ENCODE results near the gene BTBD9.

BTBD9 gene

DNA sequence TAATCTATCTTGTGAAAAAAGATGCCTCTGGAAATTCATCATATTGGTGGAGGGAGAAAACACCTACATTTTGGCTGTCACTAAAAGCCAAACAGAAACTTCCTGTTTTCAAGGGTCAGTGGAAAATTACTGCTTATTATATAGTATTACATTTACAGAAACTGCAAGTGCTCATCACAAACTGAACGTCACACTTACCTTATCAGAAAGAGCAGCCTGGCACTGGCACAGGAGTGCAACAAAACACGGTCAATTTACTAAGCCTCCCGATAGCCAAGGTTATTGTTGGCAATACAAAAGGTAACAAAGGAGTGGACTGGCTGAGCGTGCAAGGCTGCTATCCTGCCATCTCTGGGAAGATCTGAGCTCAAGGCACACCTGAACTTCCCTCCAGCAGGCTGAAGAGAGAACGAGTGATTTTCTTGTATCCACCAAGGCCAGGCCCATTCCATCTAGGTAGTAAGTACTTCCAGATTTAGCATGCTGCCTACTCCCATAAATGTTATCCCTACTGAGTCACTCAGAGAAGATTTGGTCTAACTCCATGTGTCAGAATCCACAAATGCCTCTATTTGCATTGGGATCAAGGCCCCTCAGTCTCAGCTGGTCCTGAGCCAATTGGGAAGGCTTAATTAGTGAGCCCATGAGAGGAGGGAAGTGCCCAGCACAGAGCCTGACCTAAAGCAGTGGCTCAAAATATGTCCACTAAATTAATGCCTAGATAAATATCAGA lies 399.8 kb downstream of the BTBD9 start:
- DNase-seq (ENCODE audit: low spot score) = peak; percentile 66

- no peak for DNase-seq (ENCODE audit: low spot score)
Observed at GRCh38 chr6:38236631-38237030, 403.1 kb downstream of the BTBD9 start.

GRCh38 chr6:38234934-38235682 lies 404.6 kb downstream of the BTBD9 start:
- DNase-seq (ENCODE audit: low spot score) = no peak

DNA sequence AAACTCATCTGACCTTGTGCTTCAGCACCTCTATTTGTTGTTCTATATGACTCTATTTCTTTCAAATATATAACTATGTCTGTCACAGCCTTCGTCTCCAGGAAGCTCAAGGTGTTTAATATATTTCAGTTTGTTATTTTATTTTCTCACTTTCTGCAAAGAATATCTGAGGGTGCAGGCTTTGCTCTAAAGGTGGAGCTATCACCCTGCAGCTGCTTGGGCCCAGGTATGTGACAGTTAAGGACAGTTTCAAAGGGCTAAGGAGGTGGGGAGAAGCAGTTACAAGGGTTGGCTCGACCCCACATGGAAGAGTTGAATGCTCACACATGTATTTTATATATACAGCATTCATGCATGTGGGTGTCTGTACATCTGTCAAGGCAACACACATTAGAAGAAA lies 405.6 kb downstream of the BTBD9 start:
- DNase-seq (ENCODE audit: low spot score) = no peak

DNA sequence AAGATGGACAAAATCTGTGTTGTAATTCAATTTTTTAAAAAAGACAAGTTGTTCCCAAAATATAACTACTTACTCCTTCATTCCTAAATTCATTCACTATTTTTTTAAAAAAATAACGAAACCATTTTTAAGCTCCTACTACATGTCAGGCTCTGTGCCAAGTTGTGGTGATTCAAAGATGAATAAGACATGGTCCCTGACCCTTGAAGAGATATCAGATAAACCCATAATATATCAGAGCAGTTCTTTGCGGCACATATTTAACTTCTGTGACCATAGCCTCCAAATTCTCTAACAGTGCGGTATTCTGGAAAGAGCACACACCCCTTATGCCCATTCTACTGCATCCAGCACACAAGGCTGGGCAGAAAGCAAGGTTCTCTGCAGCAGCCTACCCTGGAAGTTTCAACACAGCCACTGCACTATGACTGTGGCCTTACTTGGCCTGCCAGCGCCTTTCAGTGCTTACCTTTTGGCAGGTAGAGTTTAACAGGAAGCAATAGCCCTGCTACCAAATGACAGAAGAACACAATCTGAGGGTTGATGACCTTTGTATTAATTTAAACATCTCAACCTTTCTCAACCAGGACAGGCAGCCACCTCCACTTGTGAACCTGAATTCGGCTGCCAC lies 406.5 kb downstream of the BTBD9 start:
- DNase-seq (ENCODE audit: low spot score) = no peak

DNA sequence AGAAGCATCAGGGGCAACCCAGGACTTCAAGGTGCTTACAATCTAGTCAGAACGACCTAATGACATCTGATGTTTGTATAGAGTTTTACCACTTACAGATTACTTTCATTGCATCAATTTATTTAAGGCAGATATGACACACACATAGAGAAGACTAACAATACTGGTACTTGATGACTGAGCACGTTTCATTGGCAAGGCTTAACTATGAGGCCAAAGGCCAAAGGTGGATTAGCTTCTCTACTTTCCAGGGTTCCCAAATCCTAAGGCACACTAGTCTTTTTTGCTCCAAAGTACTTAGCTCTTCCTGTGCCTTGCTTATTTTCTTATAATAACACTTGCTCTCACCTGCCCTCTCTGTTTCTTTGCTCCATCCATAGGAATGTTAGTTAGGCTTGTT lies 414.0 kb downstream of the BTBD9 start:
- DNase-seq (ENCODE audit: low spot score) = no peak

DNA sequence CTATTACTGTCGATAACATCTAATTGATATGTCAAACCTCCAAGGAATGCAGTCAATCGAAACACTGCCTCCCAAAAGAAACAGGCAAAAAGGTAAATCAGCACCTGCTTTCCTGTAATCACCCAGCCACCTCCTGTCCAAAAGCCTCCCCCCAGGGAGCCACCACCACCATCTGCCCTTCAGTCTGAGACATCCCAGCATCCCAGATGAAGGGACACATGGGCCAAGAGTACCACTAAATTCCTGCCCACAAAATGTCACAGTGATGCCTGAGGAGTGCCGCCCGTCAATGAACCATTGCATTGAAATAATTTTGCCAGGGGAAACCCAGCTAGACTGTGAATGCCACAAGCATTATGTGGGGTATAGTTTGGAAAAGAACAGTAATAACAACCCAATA lies 418.5 kb downstream of the BTBD9 start:
- DNase-seq (ENCODE audit: low spot score) = no peak

DNA sequence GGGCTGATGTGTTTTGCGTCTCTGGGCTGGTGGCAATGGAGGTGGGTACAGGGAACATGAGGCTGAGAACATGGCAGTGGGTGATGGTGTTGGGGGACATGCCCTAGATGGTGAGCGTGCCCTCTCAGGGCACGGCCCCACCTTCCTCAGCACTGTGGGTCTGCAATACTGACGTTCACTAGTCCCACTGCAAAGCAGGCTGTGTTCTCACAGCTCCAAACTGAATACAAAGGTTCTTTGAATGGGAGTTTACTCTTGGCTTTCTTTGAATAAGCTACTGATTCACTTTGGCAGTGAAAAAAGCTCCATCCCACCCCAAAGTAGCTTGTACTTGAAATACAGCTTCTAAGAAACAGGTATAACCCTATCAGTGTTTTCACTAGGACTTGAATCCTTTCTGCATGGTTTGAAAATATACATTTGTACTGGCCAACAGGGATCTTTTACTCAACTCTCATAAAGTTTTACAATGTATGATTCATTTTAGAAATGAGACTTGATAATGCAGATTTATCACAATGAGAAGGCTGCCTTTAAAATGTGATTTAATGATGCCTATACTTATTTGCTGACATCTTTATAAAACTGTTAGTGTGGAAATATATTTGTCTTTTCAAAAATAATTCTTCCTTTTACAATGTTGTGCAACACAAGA lies 419.5 kb downstream of the BTBD9 start:
- DNase-seq (ENCODE audit: low spot score) = no peak

DNA sequence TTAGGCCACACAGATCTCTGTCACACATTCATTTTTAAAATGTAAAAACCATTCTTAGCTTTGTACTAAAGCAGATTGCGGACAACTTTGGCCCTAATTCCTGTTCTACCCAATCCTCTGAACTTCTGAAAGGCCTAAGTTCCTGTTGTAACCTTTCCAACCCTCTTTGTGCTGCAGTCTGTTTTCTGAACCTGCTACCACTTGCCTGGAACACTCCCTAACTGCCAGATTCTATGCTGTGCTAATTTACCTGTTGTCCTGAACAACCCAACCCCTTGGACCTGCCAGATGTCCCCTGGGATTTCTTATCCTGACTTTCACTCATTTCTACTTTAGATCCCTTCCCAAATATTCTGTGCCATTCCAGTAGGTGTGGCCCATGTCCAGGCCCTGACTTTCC lies 421.5 kb downstream of the BTBD9 start:
- no peak for DNase-seq (ENCODE audit: low spot score)

GRCh38 chr6:38216451-38216850 lies 423.3 kb downstream of the BTBD9 start:
- DNase-seq (ENCODE audit: low spot score) = no peak

GRCh38 chr6:38215651-38216311 lies 423.9 kb downstream of the BTBD9 start:
- no peak for DNase-seq (ENCODE audit: low spot score)

DNA sequence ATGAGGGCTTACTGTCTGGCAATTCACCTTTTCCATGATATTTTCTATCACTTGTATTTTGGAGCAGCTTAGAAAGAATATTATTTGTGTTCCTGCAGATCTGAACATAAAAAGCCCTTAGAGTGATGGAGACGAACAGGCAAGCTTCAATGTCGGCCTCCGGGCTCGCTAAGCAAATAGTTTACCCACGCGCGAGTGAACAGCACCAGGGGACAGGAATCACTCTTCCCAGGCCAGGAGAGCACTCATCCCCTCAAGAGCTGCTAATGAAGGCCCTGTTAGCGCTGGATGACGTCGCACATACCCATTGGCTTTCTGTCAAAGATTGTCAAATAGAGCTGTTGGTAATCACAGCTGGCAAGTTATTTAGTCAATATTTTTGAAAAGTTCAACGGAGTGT lies 424.5 kb downstream of the BTBD9 start:
- DNase-seq (ENCODE audit: low spot score) = no peak

GRCh38 chr6:38214159-38214558 lies 425.6 kb downstream of the BTBD9 start:
- DNase-seq (ENCODE audit: low spot score) = no peak

GRCh38 chr6:38213251-38213658 lies 426.5 kb downstream of the BTBD9 start:
- no peak for DNase-seq (ENCODE audit: low spot score)

- no peak for DNase-seq (ENCODE audit: low spot score)
Observed at GRCh38 chr6:38212579-38212978, 427.1 kb downstream of the BTBD9 start.

- no peak for DNase-seq (ENCODE audit: low spot score)
Observed at GRCh38 chr6:38212116-38212515, 427.6 kb downstream of the BTBD9 start.

GRCh38 chr6:38209371-38210260 lies 430.1 kb downstream of the BTBD9 start:
- no peak for DNase-seq (ENCODE audit: low spot score)

GRCh38 chr6:38208028-38208427 lies 431.7 kb downstream of the BTBD9 start:
- no peak for DNase-seq (ENCODE audit: low spot score)

DNA sequence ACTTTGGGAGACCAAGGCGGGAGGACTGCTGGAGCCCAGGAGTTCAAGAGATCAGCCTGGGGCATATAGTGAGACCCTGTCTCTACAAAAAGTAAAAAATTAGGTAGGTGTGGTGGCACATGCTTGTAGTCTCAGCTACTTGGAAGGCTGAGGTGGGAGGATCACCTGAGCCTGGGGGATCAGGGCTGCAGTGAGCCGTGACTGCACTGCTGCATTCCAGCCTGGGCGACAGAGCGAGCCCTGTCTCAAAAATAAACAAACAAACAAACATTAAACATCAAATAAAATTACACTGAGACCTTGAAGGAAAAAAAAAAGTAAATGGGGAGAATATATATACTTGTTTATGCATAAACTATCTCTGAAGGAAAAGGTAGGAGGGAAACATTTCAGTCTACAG lies 432.4 kb downstream of the BTBD9 start:
- DNase-seq (ENCODE audit: low spot score) = no peak

DNA sequence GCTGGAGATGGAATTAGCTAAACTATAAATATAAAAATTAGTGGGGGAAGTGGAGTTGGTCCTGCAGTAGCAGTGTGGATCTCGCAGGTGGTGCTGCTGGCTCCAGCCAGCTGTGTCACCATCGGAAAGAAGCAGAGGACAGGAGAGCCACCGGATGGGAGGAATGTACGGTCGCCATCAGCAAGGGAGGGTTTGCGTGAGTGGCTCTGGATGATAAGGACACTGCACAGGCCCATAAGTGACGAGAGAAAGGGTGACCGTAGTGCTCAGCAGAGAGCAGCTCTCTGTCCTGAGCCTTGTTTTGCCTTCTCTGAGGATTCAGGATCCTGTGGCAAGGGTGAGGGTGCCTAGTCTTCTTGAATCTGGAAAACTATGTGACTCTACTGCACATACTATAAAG lies 441.5 kb downstream of the BTBD9 start:
- no peak for DNase-seq (ENCODE audit: low spot score)

GRCh38 chr6:38195113-38195635 lies 444.6 kb downstream of the BTBD9 start:
- DNase-seq (ENCODE audit: low spot score) = no peak
